HepG2 (cell line): ENCODE measurements around the gene ARHGAP45. TPM values are rescaled to one million over a fixed set of nuclear protein-coding genes. Genes with fewer than 3 reads are reported as not detected.

Experiments
- FOXA1 ChIP-seq, 2 experiments: fragments of 450-650 bp in 1 of 2; sonication (generic) in 1 of 2; formaldehyde crosslinking in 1 of 2; IDR thresholded peaks; 2 replicates each; pipeline versions ENCODE4 v1.4.0 to v1.6.1; 2016 to 2020; ENCODE audit warnings: missing genetic modification reagents in 1 of 2
- FOXK1 ChIP-seq: sonication (generic); formaldehyde crosslinking; IDR thresholded peaks from 2 replicates; pipeline ENCODE4 v1.4.0; 2020; ENCODE audit warnings: low read depth, missing genetic modification reagents, borderline replicate concordance
- GATAD2A ChIP-seq: IDR thresholded peaks from 2 replicates; pipeline ENCODE4 v1.6.1; 2016
- HNF4G ChIP-seq, 2 experiments: sonication (generic) in 1 of 2; formaldehyde crosslinking in 1 of 2; IDR thresholded peaks; 2 replicates each; pipeline versions ENCODE4 v1.4.0 to v1.6.1; 2011 to 2020; ENCODE audit warnings: borderline replicate concordance in 2 of 2, low read depth in 2 of 2, mild to moderate bottlenecking in 2 of 2, low read length in 1 of 2, missing genetic modification reagents in 1 of 2, moderate library complexity in 1 of 2
- HNRNPK ChIP-seq: fragments of 200-400 bp; formaldehyde crosslinking; IDR thresholded peaks from 2 replicates; pipeline ENCODE4 v1.6.1; 2018; ENCODE audit warnings: low read length, low read depth, moderate library complexity, mild to moderate bottlenecking; ENCODE audit not compliant: poor library complexity, severe bottlenecking
- HOXA7 ChIP-seq: sonication (generic); formaldehyde crosslinking; IDR thresholded peaks from 2 replicates; pipeline ENCODE4 v1.8.1; 2022; ENCODE audit warnings: mild to moderate bottlenecking, missing genetic modification reagents, moderate library complexity
- KAT2B ChIP-seq: fragments of 150-350 bp; IDR thresholded peaks from 2 replicates; pipeline ENCODE4 v1.6.1; 2014; ENCODE audit warnings: low read depth, low read length, borderline replicate concordance
- KLF9 ChIP-seq: IDR thresholded peaks from 2 replicates; pipeline ENCODE4 v1.6.1; 2016; ENCODE audit warnings: low read depth
- KMT2A ChIP-seq: sonication (generic); formaldehyde crosslinking; IDR thresholded peaks from 2 replicates; pipeline ENCODE4 v1.4.0; 2020; ENCODE audit warnings: missing genetic modification reagents
- MBD4 ChIP-seq: IDR thresholded peaks from 2 replicates; pipeline ENCODE4 v1.6.1; 2012; ENCODE audit warnings: low read length, inconsistent platforms, borderline replicate concordance
- MTF1 ChIP-seq: sonication (generic); formaldehyde crosslinking; IDR thresholded peaks from 2 replicates; pipeline ENCODE4 v1.5.0; 2020; ENCODE audit warnings: missing genetic modification reagents
- MZF1 ChIP-seq: sonication (generic); formaldehyde crosslinking; IDR thresholded peaks from 2 replicates; pipeline ENCODE4 v1.8.1; 2023; ENCODE audit warnings: mild to moderate bottlenecking, missing genetic modification reagents, borderline replicate concordance
- NFE2L2 ChIP-seq: fragments of 150-350 bp; IDR thresholded peaks from 2 replicates; pipeline ENCODE4 v1.6.1; 2014; ENCODE audit warnings: low read length
- NONO ChIP-seq, 2 experiments: fragments of 450-650 bp in 1 of 2; sonication (generic) in 1 of 2; formaldehyde crosslinking in 1 of 2; IDR thresholded peaks in 1 of 2; conservative IDR thresholded peaks in 1 of 2; 2 replicates each; pipeline versions ENCODE4 v1.6.1 to v1.8.0; 2017 to 2022; ENCODE audit warnings: mild to moderate bottlenecking in 1 of 2, missing genetic modification reagents in 1 of 2, moderate library complexity in 1 of 2
- TOE1 ChIP-seq: sonication (generic); formaldehyde crosslinking; IDR thresholded peaks from 2 replicates; pipeline ENCODE4 v1.4.0; 2020; ENCODE audit warnings: mild to moderate bottlenecking, missing genetic modification reagents
- ZBTB34 ChIP-seq: sonication (generic); formaldehyde crosslinking; IDR thresholded peaks from 2 replicates; pipeline ENCODE4 v1.8.0; 2022; ENCODE audit warnings: mild to moderate bottlenecking, missing genetic modification reagents
- ZBTB7B ChIP-seq: sonication (generic); formaldehyde crosslinking; IDR thresholded peaks from 2 replicates; pipeline ENCODE4 v1.4.0; 2020; ENCODE audit warnings: missing genetic modification reagents
- ZKSCAN5 ChIP-seq: sonication (generic); formaldehyde crosslinking; IDR thresholded peaks from 2 replicates; pipeline ENCODE4 v1.5.1; 2020; ENCODE audit warnings: mild to moderate bottlenecking, missing genetic modification reagents
- ZNF160 ChIP-seq: sonication (generic); formaldehyde crosslinking; IDR thresholded peaks from 2 replicates; pipeline ENCODE4 v1.8.0; 2022; ENCODE audit warnings: mild to moderate bottlenecking, inconsistent platforms, missing genetic modification reagents
- ZNF343 ChIP-seq: sonication (generic); formaldehyde crosslinking; IDR thresholded peaks from 2 replicates; pipeline ENCODE4 v1.4.0; 2020; ENCODE audit warnings: mild to moderate bottlenecking, missing genetic modification reagents
- ZNF441 ChIP-seq: sonication (generic); formaldehyde crosslinking; IDR thresholded peaks from 2 replicates; pipeline ENCODE4 v1.7.0; 2021; ENCODE audit warnings: missing genetic modification reagents, borderline replicate concordance
- ZNF501 ChIP-seq: sonication (generic); formaldehyde crosslinking; IDR thresholded peaks from 2 replicates; pipeline ENCODE4 v1.5.1; 2020; ENCODE audit warnings: mild to moderate bottlenecking, moderate library complexity, missing genetic modification reagents
- ZNF512B ChIP-seq: sonication (generic); formaldehyde crosslinking; IDR thresholded peaks from 2 replicates; pipeline ENCODE4 v1.5.1; 2020; ENCODE audit warnings: missing genetic modification reagents, mild to moderate bottlenecking, borderline replicate concordance
- ZNF557 ChIP-seq: sonication (generic); formaldehyde crosslinking; IDR thresholded peaks from 2 replicates; pipeline ENCODE4 v1.4.0; 2020; ENCODE audit warnings: missing genetic modification reagents
- ZNF570 ChIP-seq: sonication (generic); formaldehyde crosslinking; IDR thresholded peaks from 2 replicates; pipeline ENCODE4 v1.4.0; 2020; ENCODE audit warnings: mild to moderate bottlenecking, missing genetic modification reagents, borderline replicate concordance
- ZNF883 ChIP-seq: sonication (generic); formaldehyde crosslinking; IDR thresholded peaks from 2 replicates; pipeline ENCODE4 v1.5.1; 2020; ENCODE audit warnings: mild to moderate bottlenecking, missing genetic modification reagents; ENCODE audit errors: not compliant biosample characterization
- polyA plus RNA-seq, 8 experiments: library from polyadenylated mRNA; depleted of rRNA in 3 of 8; stranded (reverse) in 7 of 8; unstranded in 1 of 8; fragments of >200 nt; fragmentation: Illumina TruSeq in 4 of 8; extraction: Trizol in 4 of 8; gene quantifications; 2 replicates each; pipeline versions ENCODE4 v1.2.1 to v1.2.3, GENCODE V29; 2011 to 2016; ENCODE audit warnings: low read depth in 4 of 8, missing spikeins in 1 of 8, mixed read lengths in 1 of 8; ENCODE audit not compliant: insufficient read depth in 1 of 8
- total RNA-seq, 5 experiments: library from RNA; depleted of rRNA; stranded (reverse); fragments of >200 nt; fragmentation: Illumina TruSeq; extraction: Trizol; gene quantifications; 2 replicates each; pipeline ENCODE4 v1.2.3, GENCODE V29; 2016; ENCODE audit warnings: low read depth in 1 of 5

Gene ARHGAP45
- total and polyA plus RNA-seq, 2 of the 13 experiments (the other 11 are each of a cell fraction or from before 2014, with no cell fraction given), result 0.84 to 32.0 TPM

GRCh38 chr19:1098177-1099051 is 31.4 kb downstream of the ARHGAP45 start (continued):
- TF ChIP-seq ZNF883 (CRISPR knock-in tag), result peak; percentile 20
- no peak for TF ChIP-seq MTF1
- peak; percentile 63; the same call in 1 of the 2 replicates for TF ChIP-seq ZNF343 (CRISPR knock-in tag)
- TF ChIP-seq MBD4, result no peak
- TF ChIP-seq GATAD2A, result no peak
- no peak for TF ChIP-seq FOXA1 (IDR thresholded peaks at IDR 0.05)
- peak; percentile 52; the same call in 1 of the 2 replicates for TF ChIP-seq FOXA1 (CRISPR knock-in tag; IDR thresholded peaks at IDR 0.05)
- TF ChIP-seq ZNF557 (CRISPR knock-in tag), result no peak
- no peak for TF ChIP-seq HOXA7 (CRISPR knock-in tag)
- TF ChIP-seq NONO (IDR thresholded peaks at IDR 0.05), result no peak
- TF ChIP-seq NONO (CRISPR knock-in tag; conservative IDR thresholded peaks at IDR 0.05), result peak; percentile 82
- no peak for TF ChIP-seq ZNF160
- no peak for TF ChIP-seq KAT2B
- TF ChIP-seq ZBTB34, result peak; percentile 58; the same call in 1 of the 2 replicates
- peak; percentile 93 for TF ChIP-seq HNF4G (IDR thresholded peaks at IDR 0.05; ENCODE audit: borderline replicate concordance, low read depth, low read length)
- TF ChIP-seq HNF4G (CRISPR knock-in tag; IDR thresholded peaks at IDR 0.05; ENCODE audit: borderline replicate concordance, low read depth), result peak; percentile 92
- TF ChIP-seq ZNF441 (CRISPR knock-in tag), result peak; percentile 73; the same call in 1 of the 2 replicates
- peak; percentile 15; the same call in 1 of the 2 replicates for TF ChIP-seq KMT2A
- TF ChIP-seq ZNF501 (CRISPR knock-in tag), result peak; percentile 71
- no peak for TF ChIP-seq KLF9
- no peak for TF ChIP-seq TOE1 (CRISPR knock-in tag)
- no peak for TF ChIP-seq FOXK1
- TF ChIP-seq NFE2L2, result no peak
- TF ChIP-seq ZBTB7B (CRISPR knock-in tag), result peak; percentile 12; the same call in 1 of the 2 replicates
- no peak for TF ChIP-seq ZNF512B (CRISPR knock-in tag)
- no peak for TF ChIP-seq HNRNPK
- no peak for TF ChIP-seq ZNF570 (CRISPR knock-in tag)
- no peak for TF ChIP-seq ZKSCAN5 (CRISPR knock-in tag)
- TF ChIP-seq MZF1, result no peak
